HG02678 (cell line): Measurements from ENCODE around the gene TMEM181.
"Not testable (repeated sequence)": the region's sequence is repeated elsewhere in the genome, so short reads cannot be mapped to it uniquely, and the experiment has no call there.

Source experiments
- ATAC-seq: cut with Tn5 transposase; IDR thresholded peaks from one replicate; pipeline ENCODE4 v1.9.1; 2021; ENCODE audit warnings: mild to moderate bottlenecking, moderate library complexity; ENCODE audit not compliant: unreplicated experiment

Gene TMEM181

DNA sequence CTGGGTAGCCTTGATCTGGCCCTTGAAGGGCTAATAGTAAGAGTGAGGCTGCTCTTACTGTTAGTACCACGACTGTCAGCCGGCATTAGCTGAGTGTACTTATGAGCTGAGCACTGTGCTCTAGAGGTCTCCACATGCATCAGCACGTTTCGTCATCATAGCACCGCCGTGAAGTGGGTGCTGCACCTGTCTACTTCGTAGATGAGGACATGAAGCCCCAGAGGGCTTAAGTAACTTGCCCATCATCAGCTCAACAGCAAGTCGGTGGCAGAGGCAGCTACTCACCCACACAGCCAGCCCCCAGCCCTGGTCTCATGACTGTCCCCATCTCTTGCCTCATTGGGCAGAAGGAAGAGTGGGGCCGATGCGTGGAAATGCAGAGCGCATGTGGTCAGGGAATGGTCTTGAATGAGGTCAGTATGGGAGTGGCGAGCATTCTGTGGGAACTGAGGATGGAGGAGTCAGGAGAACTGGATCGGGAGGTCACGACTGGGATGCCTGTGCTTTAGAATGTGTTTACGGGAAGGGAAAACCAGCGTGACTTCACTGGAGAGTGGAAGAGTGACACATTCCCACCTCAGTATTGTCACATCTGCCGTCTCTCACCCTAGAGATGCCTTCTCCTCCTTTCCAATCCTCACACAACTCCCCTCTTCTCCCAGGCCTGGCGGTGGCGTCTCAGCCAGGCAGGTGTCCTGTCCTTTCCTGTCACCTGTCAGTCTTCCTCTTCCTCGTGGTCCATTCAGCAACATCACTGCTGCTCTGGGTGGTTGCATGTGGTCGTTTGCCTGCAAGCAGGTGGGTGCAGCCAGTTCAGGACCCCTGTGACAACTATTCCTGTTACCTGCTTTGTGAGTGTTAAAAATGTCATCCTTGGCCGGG is 95.9 kb downstream of the TMEM181 start:
- no peak for ATAC-seq

DNA sequence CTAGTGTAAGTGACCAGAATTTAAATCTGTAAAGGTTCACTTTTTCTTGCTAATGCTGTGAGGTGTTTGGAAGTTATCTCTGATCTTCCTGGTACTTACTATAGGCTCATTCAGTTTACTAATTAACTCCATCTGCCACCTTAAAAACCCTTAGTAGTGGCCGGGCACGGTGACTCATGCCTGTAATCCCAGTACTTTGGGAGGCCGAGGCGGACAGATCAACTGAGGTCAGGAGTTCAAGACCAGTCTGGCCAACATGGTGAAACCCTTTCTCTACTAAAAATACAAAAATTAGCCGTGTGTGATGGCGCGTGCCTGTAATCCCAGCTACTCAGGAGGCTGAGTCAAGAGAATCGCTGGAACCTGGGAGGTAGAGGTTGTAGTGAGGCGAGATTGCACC is 97.1 kb downstream of the TMEM181 start:
- ATAC-seq = not testable (repeated sequence)

DNA sequence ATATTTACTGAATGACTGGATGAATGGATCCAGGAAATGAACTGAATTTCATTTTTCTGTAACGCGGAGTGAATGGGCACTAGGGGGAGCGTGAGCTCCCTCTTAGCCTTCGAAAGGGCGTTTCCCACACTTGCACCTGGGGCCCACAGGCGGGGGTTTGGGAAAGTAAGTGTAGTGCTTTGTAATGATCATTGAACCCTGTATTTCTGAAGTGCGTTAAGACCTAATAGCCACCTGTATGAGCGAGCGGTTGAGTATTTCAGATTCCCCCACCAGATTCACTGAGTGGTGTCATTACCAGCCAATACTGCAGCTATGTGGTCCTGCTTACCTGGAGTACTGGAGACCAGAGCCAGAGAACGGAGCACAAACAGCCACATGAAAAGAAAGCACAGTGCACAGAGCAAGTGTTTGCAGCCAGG is 100.5 kb downstream of the TMEM181 start:
- peak; percentile 72 for ATAC-seq

DNA sequence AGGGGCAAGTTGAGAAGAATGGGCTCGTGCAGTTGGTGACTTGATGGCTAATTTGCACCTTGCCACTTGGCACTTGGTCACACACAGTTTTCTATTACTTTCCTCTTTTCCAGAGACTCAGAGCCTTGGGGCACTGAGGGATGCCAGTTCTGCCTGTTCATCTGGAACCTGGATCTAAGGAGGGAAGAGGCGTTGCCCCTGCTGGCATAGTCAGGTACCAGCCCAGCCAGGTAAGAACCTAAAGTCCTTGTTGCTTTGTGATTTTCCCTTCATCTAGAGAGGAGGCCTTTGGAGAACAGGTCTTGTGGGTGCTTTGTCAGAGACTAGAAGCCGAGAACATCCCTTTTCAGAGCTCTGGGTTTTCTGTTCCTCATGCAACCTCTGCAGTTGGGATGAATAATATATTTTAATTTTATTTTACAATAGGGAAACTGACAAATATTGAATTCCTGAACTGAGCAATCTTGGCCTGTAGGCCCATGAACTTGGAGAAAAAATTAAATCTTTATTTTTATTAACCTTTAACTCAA is 101.3 kb downstream of the TMEM181 start:
- ATAC-seq = no peak

DNA sequence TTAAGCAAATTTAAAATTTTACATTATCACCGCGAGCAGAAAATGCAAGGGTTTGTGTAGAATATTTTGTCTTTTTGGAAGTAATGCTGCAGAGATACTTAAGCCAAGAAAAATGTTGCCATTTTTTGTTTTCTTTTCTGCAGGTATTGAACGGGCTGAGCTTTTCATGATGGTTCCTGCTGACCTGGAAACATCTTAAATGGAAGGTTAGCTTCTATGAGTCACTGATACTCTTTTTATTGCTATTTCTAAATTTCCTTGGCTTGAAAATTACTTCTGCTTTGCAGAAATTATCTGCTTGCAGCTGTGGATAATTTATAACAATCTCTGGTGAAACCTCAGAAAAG is 102.7 kb downstream of the TMEM181 start:
- ATAC-seq = no peak

DNA sequence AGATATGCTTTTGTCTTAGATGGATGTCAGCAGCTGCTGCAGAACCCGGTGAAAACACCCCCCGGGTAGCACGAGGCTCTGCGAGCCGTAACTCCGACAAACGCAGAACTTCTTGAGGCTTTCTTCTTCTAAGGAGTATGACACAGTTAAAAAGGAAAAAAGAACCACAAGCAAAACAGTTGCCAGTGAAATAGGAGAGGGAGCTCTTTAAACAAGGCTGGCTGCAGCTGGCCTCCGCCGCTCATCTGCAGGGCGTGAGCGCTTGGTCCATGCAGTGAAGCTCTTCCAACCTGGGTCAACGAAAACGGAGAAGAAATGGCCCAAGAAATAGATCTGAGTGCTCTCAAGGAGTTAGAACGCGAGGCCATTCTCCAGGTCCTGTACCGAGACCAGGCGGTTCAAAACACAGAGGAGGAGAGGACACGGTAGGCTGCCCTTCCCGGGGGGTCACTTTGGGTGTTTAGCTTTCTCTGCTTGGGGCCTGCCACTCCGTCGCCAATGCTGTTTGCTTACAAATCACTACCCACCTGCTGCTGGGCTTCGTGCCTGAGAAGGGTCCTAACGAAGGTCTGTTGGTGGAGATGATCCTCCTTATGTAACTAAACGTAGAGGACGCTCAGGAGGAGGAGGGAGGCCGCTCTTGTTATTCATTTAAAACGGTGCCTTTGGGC is 103.2 kb downstream of the TMEM181 start:
- no peak for ATAC-seq

DNA sequence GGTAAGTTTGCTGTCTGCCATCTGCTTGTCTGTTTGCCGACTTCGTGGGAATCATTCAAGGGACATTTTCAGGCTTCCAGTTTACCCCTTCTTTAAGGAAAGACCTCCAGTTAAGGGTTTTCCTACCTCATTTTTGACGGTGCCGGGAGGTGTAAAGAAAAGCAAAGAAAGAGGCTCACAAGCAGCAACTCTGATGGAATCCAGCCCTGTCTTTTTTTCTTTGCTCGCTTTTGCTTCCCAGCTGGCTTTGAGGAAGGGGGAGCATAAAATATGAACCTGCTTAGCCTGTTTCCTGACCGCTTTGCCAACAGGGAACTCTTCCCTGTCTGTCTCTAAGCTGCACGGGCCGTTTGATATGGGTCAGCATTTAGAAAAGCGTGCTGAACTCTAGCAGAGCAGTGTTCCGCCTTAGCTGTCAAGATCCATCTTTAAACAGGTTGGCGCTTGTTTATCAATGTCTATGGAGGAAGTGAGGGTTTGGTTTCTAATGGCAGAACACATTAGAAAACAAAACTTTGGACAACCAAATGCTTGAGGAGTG is 103.8 kb downstream of the TMEM181 start:
- no peak for ATAC-seq

DNA sequence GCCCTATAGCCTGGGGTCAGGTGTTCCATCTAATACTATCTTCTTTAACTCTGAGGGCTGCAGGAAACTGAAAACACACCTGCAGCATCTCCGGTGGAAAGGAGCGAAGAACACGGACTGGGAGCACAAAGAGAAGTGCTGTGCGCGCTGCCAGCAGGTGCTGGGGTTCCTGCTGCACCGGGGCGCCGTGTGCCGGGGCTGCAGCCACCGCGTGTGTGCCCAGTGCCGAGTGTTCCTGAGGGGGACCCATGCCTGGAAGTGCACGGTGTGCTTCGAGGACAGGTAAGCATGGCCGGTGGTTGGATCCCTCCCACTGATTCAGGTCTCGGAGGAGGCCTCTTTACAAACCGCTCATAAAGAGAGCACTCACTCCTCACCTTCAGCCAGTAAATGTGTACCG is 105.4 kb downstream of the TMEM181 start:
- ATAC-seq = no peak

DNA sequence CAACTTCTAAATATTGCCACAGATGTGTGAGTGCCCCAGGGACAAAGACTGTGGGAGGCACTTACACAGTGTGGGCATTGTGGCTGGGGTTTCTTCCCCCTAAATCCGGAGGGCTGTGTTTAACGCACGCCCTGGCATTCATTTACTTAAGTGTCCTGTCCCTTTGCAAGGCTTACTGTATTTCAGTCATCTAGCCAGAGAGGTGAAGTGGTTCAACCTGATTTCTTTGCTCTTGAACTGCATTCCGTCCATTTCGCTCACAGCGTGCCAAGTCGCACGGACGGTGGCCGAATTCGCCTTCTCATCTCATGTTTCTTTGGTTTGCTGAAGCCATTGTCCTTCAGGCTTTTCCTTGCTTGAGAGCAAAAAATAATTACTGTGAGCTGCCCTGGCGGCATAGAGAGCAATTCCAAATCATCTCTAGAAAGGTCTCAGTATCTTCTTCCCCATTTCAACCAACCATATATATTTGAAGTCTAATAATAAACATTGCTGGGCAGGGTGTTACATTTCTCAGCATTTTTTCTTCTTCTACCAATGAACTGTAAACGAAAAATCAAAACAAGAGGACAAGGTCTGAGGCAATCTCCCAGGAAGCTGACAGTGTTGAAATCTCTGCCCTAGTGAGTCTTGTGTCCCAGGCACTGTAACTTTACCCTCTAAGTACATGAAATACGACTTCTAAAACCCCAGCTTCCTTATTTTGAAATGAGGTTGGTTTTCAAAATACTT is 106.9 kb downstream of the TMEM181 start:
- no peak for ATAC-seq

DNA sequence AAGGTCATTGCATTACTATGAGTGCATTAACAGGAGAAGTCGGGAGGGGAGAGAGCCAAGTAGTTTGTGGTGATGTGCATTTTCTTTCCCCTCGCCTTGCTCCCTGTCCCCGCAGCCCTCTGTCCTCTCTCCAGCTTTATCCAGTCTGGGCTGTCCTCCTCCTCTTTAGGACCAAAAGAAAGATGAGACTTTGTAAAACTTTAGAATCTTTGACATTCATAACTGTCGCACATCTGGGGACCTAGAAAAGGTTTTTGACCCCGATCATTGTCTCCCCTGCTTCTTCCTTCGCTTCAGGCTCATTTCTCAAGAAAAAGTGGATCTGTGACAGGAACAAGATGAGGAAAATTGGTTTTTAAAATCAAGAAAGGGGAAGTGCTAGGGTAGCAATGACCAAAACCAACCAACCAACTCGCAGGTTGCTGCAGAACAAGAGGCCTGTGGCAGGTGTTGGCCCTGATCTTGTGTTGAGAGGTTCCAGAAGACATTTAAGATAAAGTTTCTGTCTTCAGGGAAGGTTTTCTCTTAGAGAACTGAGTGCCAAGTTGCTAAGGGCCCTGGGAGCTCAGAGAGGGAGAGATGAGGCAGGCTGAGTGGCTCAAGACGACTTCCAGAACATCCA is 107.6 kb downstream of the TMEM181 start:
- no peak for ATAC-seq

DNA sequence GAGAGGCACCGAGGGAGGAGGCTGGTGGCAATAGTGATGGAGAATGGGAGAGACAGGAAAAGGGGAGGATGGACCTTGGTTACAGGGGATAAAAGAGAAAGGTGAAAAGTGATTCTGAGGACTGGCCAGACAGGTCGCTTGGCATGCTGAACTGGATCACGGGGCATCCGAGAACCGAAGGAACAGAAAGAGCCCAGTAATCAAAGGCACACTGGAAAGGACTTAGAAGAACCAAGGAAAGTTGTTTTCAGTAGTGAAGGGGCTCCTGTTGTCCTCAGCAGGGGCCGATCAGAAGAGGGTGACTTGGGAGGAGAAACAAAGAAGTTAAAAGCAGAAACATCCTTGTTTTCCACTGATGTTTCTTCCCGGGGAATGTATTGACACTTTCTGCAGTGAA is 108.8 kb downstream of the TMEM181 start:
- no peak for ATAC-seq

DNA sequence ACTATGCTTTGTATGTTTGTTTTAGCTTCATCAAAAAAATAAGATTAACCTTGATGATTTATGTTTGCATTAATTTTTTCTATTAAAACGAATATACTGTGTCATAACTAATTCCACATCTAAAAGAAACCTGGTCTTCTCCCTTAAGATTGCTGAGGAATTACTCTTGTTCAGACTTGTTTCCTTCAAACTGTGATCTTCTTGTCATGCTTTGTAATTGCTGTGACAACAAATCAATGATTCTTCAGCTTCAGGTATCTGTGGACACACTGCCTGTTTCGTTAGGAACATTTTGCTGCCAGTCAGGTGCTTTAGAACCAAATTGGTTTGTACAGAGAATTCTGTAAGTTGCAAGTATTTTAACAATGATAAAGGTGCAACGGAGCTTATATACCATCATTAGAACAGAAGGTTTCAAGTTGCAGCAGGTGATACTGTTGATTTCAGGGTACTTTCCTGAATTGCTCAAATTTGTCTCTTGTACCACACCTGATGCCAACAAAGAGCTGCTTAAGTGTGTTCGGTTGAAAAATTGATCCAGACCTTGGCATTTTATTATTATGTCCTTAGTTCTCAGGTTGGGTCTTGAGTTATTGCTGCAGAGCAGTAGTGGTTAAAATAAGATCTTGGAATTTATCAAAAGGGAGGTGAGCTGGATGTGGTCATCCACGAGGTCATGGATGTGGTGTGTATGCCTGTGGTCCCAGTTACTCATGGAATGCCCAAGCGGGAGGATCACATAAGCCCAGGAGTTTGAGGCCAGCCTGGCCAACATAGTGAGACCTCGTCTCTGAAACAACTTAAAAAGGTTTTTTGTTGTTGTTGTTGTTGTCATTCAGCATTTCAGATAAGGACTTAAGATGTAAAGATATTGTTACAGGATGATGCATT is 109.5 kb downstream of the TMEM181 start:
- ATAC-seq = no peak

DNA sequence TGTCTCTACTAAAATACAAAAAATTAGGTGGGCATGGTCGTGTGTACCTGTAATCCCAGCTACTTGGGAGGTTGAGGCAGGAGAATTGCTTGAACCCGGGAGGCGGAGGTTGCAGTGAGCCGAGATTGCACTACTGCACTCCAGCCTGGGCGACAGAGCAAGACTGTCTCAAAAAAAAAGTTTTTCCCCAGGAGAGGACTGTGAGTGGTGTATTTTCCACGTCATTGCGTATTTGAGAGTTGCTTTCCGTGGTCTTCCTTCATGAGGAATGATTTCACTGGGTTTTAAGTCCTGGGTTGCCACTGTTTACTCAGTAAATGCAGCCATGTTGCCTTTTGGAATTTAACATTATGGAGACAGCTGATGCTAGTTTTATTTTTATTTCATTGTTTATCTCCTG is 112.2 kb downstream of the TMEM181 start:
- not testable (repeated sequence) for ATAC-seq

DNA sequence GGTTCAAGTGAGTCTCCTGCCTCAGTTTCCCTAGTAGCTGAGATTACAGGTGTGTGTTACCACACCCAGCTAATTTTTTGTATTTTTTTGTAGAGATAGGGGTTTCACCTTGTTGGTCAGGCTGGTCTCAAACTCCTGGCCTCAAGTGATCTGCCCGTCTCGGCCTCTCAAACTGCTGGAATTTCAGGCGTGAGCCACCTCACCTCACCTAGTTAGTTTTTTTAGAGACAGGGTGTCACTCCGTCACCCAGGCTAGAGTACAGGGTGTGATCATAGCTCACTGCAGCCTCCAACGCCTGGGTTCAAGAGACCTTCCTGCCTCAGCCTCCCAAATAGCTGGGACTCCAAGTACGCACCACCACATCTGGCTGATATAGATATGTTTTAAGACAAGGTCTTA is 112.8 kb downstream of the TMEM181 start:
- ATAC-seq = no peak

DNA sequence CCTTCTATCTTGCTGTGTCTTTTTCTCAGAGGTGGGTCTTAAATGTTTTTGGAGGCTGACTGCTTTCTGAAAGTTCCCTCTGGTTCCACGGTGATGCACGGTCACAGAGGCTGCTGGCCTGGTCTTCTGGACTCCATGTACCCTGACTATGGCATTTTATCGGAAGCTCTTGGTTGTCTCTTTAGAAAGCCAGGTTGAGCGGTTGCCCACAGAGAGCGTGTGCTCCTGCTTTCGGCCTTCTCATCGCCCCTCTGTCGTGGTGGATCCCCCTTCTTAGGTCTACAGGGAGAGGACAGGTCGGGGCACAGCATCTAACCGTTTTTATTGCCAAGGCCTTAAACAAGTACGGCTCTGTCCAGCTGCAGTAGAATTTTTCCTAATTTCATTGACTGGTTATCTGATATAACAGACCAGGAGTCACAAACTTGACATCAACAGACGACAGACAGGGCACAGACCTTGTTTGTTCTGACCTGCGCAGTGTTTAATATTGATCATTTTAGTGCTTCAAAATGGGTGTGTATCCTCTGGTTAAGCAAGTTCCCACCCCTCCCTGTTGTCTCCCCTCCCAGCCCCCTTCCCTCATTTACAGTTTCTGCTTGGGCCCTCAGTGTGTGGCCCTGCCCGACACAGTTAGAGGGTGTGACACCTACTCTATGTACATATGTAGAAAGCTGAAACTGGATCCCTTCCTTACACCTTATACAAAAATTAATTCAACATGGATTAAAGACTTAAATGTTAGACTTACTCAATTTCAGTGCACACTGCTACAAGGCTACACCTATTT is 114.6 kb downstream of the TMEM181 start:
- ATAC-seq = no peak

DNA sequence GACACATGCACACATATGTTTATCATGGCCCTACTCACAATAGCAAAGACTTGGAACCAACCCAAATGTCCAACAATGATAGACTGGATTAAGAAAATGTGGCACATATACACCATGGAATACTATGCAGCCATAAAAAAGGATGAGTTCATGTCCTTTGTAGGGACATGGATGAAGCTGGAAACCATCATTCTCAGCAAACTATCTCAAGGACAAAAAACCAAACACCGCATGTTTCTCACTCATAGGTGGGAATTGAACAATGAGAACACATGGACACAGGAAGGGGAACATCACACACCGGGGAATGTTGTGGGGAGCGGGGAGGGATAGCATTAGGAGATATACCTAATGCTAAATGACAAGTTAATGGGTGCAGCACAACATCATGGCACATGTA is 117.2 kb downstream of the TMEM181 start:
- not testable (repeated sequence) for ATAC-seq

DNA sequence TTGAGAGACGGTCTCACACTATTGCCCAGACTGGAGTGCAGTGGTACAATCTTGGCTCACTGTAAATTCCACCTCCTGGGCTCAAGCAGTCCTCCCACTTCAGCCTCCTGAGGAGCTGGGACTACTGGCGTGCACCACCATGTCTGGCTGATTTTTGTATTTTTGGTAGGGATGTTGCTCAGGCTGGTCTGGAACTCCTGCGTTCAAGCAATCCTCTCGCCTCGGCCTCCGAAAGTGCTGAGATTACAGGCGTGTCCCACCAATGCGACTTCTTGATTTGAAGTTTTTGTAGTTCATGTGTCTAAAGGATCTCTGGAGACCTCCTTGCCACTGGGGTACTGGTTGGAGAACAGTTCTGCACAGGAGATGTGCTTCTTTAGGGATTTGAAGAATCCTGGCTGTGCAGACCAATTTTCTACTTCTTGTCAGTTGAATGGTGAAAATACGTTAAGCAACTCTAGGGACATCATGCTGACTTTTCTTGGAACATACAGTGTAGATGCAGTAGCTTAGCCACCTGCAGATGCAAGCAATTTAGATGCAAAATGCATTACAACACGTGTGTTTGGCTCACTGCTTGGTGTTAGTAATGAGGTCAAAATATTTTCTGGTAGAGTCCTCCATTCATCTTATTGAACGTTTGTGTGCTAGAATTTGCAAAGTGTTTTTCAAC is 118.2 kb downstream of the TMEM181 start:
- ATAC-seq = no peak

DNA sequence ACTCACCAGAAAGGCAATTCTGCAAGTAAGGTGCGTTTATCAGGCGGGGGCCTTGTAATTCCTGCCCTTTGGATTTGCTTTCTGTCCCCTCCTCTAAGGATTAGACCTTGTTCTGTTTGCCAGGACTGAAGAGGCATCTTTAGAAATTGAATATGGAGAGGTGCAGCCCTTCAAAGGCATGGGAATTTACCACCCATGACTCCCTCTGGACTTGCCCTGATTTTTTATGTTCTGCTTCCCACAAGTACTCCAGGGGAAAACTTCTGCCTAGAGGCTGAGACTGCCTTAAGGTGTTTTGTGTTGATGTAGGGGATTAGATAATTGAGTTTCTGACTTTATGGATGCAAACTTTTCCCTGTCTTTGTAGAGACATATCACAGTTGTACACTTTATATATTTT is 120.1 kb downstream of the TMEM181 start:
- no peak for ATAC-seq
